HEK293 (cell line): ENCODE results near the gene TAOK3.

Experiments used
- CTCF ChIA-PET: fragments of 350-600 bp; formaldehyde crosslinking; extraction: SDS; loops from one replicate; lab custom pipeline; 2021; ENCODE audit warnings: antibody characterized with exemption; lab: Yijun Ruan, JAX
- POLR2A ChIA-PET: fragments of 300-600 bp; formaldehyde crosslinking; extraction: SDS; loops from one replicate; lab custom pipeline; 2020; ENCODE audit warnings: antibody characterized with exemption, inconsistent platforms; lab: Yijun Ruan, JAX
- H3K27ac ChIP-seq: fragments of 200-500 bp; sonication (Bioruptor generic); 2 replicates; pipeline ENCODE4 v1.5.1; 2014; ENCODE audit warnings: low read depth, low read length, control low read depth, inconsistent platforms; ENCODE audit errors: extremely low read depth
- H3K36me3 ChIP-seq, 2 experiments: fragments of 200-500 bp in 1 of 2; sonication (Bioruptor generic) in 1 of 2; 1 replicate in 1 of 2; 2 replicates in 1 of 2; pipeline ENCODE4 v1.5.1; 2014 to 2017; ENCODE audit warnings: inconsistent platforms in 2 of 2, low read length in 2 of 2; ENCODE audit not compliant: control insufficient read depth in 2 of 2, insufficient read depth in 1 of 2
- H3K4me1 ChIP-seq: fragments of 200-500 bp; sonication (Bioruptor generic); 2 replicates; pipeline ENCODE4 v1.5.1; 2014; ENCODE audit warnings: mild to moderate bottlenecking, low read length, inconsistent platforms; ENCODE audit not compliant: control insufficient read depth, insufficient read depth
- H3K4me3 ChIP-seq: 2 replicates; pipeline ENCODE4 v1.5.1; 2011; ENCODE audit warnings: low read depth, mild to moderate bottlenecking, control low read depth, low read length, moderate library complexity
- H3K9me3 ChIP-seq: fragments of 200-500 bp; sonication (Bioruptor generic); 2 replicates; pipeline ENCODE4 v1.5.1; 2014; ENCODE audit warnings: low read depth, low read length, inconsistent platforms; ENCODE audit not compliant: control insufficient read depth, insufficient read depth
- BCL11B ChIP-seq: fragments of 450-650 bp; formaldehyde crosslinking; IDR thresholded peaks from 2 replicates; pipeline ENCODE4 v1.5.1; 2016; ENCODE audit warnings: low read depth, missing biosample characterization, missing genetic modification characterization
- EGR2 ChIP-seq: fragments of 450-650 bp; formaldehyde crosslinking; IDR thresholded peaks from 2 replicates; pipeline ENCODE4 v1.5.1; 2016; ENCODE audit warnings: low read depth, missing biosample characterization, missing genetic modification characterization
- FEZF1 ChIP-seq: fragments of 450-650 bp; formaldehyde crosslinking; IDR thresholded peaks from 2 replicates; pipeline ENCODE4 v1.5.1; 2016; ENCODE audit warnings: missing biosample characterization, missing genetic modification characterization
- GLIS1 ChIP-seq: fragments of 450-650 bp; formaldehyde crosslinking; IDR thresholded peaks from 2 replicates; pipeline ENCODE4 v1.5.1; 2016; ENCODE audit warnings: missing biosample characterization, missing genetic modification characterization
- MEIS1 ChIP-seq: sonication (generic); formaldehyde crosslinking; IDR thresholded peaks from 2 replicates; pipeline ENCODE4 v1.8.1; 2022; ENCODE audit warnings: missing genetic modification reagents, mild to moderate bottlenecking, borderline replicate concordance
- MYNN ChIP-seq: fragments of 450-650 bp; formaldehyde crosslinking; IDR thresholded peaks from 2 replicates; pipeline ENCODE4 v1.5.1; 2016; ENCODE audit warnings: missing biosample characterization, missing genetic modification characterization, borderline replicate concordance
- RBAK ChIP-seq: fragments of 450-650 bp; formaldehyde crosslinking; IDR thresholded peaks from 2 replicates; pipeline ENCODE4 v1.5.1; 2016; ENCODE audit warnings: missing biosample characterization, missing genetic modification characterization
- ZFP69B ChIP-seq: fragments of 450-650 bp; formaldehyde crosslinking; IDR thresholded peaks from 2 replicates; pipeline ENCODE4 v1.5.1; 2016; ENCODE audit warnings: missing biosample characterization, missing genetic modification characterization
- ZIC2 ChIP-seq: fragments of 450-650 bp; formaldehyde crosslinking; IDR thresholded peaks from 2 replicates; pipeline ENCODE4 v1.5.1; 2016; ENCODE audit warnings: missing biosample characterization, missing genetic modification characterization
- ZNF148 ChIP-seq: fragments of 450-650 bp; formaldehyde crosslinking; IDR thresholded peaks from 2 replicates; pipeline ENCODE4 v1.5.0; 2017; ENCODE audit warnings: missing biosample characterization, missing genetic modification characterization, borderline replicate concordance
- ZNF155 ChIP-seq: fragments of 450-650 bp; formaldehyde crosslinking; IDR thresholded peaks from 2 replicates; pipeline ENCODE4 v1.5.1; 2016; ENCODE audit warnings: missing biosample characterization, missing genetic modification characterization
- ZNF175 ChIP-seq: fragments of 450-650 bp; formaldehyde crosslinking; IDR thresholded peaks from 2 replicates; pipeline ENCODE4 v1.5.1; 2016; ENCODE audit warnings: missing biosample characterization, missing genetic modification characterization
- ZNF18 ChIP-seq: fragments of 450-650 bp; formaldehyde crosslinking; IDR thresholded peaks from 2 replicates; pipeline ENCODE4 v1.5.1; 2016; ENCODE audit warnings: missing biosample characterization, missing genetic modification characterization
- ZNF211 ChIP-seq: fragments of 450-650 bp; formaldehyde crosslinking; IDR thresholded peaks from 2 replicates; pipeline ENCODE4 v1.5.1; 2016; ENCODE audit warnings: low read depth, missing biosample characterization, missing genetic modification characterization
- ZNF248 ChIP-seq: fragments of 450-650 bp; formaldehyde crosslinking; IDR thresholded peaks from 2 replicates; pipeline ENCODE4 v1.5.1; 2017; ENCODE audit warnings: missing biosample characterization, missing genetic modification characterization
- ZNF292 ChIP-seq: fragments of 450-650 bp; formaldehyde crosslinking; IDR thresholded peaks from 2 replicates; pipeline ENCODE4 v1.5.1; 2016; ENCODE audit warnings: low read depth, missing biosample characterization, missing genetic modification characterization, borderline replicate concordance
- ZNF324 ChIP-seq: fragments of 450-650 bp; formaldehyde crosslinking; IDR thresholded peaks from 2 replicates; pipeline ENCODE4 v1.5.1; 2016; ENCODE audit warnings: missing biosample characterization, missing genetic modification characterization
- ZNF335 ChIP-seq: fragments of 450-650 bp; formaldehyde crosslinking; conservative IDR thresholded peaks from 2 replicates; pipeline ENCODE4 v1.5.1; 2016; ENCODE audit warnings: missing biosample characterization, missing genetic modification characterization
- ZNF354C ChIP-seq: fragments of 450-650 bp; formaldehyde crosslinking; IDR thresholded peaks from 2 replicates; pipeline ENCODE4 v1.5.1; 2016; ENCODE audit warnings: missing biosample characterization, missing genetic modification characterization, low read depth, borderline replicate concordance
- ZNF366 ChIP-seq: fragments of 450-650 bp; formaldehyde crosslinking; conservative IDR thresholded peaks from 2 replicates; pipeline ENCODE4 v1.5.1; 2016; ENCODE audit warnings: missing biosample characterization, missing genetic modification characterization
- ZNF48 ChIP-seq: fragments of 450-650 bp; formaldehyde crosslinking; IDR thresholded peaks from 2 replicates; pipeline ENCODE4 v1.5.1; 2016; ENCODE audit warnings: missing biosample characterization, missing genetic modification characterization
- ZNF529 ChIP-seq: fragments of 450-650 bp; formaldehyde crosslinking; IDR thresholded peaks from 2 replicates; pipeline ENCODE4 v1.5.1; 2017; ENCODE audit warnings: missing genetic modification characterization, missing biosample characterization; ENCODE audit not compliant: insufficient replicate concordance
- ZNF530 ChIP-seq: fragments of 450-650 bp; formaldehyde crosslinking; IDR thresholded peaks from 2 replicates; pipeline ENCODE4 v1.5.1; 2016; ENCODE audit warnings: low read depth, missing biosample characterization, missing genetic modification characterization
- ZNF596 ChIP-seq: fragments of 450-650 bp; IDR thresholded peaks from 2 replicates; pipeline ENCODE4 v1.5.0; 2018; ENCODE audit warnings: missing biosample characterization, mild to moderate bottlenecking, missing genetic modification characterization, moderate library complexity
- ZNF623 ChIP-seq: fragments of 450-650 bp; formaldehyde crosslinking; IDR thresholded peaks from 2 replicates; pipeline ENCODE4 v1.5.1; 2016; ENCODE audit warnings: missing biosample characterization, missing genetic modification characterization
- ZNF624 ChIP-seq: fragments of 450-650 bp; formaldehyde crosslinking; IDR thresholded peaks from 2 replicates; pipeline ENCODE4 v1.5.1; 2017; ENCODE audit warnings: missing biosample characterization, missing genetic modification characterization
- ZNF645 ChIP-seq: fragments of 450-650 bp; formaldehyde crosslinking; IDR thresholded peaks from 2 replicates; pipeline ENCODE4; 2016; ENCODE audit warnings: missing biosample characterization, missing genetic modification characterization
- ZNF664 ChIP-seq: fragments of 450-650 bp; formaldehyde crosslinking; IDR thresholded peaks from 2 replicates; pipeline ENCODE4 v1.5.1; 2016; ENCODE audit warnings: missing biosample characterization, missing genetic modification characterization
- ZNF670 ChIP-seq: fragments of 450-650 bp; formaldehyde crosslinking; IDR thresholded peaks from 2 replicates; pipeline ENCODE4 v1.5.1; 2016; ENCODE audit warnings: missing biosample characterization, missing genetic modification characterization, low read depth
- ZNF707 ChIP-seq: fragments of 450-650 bp; formaldehyde crosslinking; IDR thresholded peaks from 2 replicates; pipeline ENCODE4 v1.5.1; 2016; ENCODE audit warnings: missing biosample characterization, missing genetic modification characterization

The TAOK3 gene

GRCh38 chr12:118145113-118145797 lies 227.5 kb downstream of the TAOK3 start:
- H3K27ac ChIP-seq = no peak overlapping the region
- POLR2A ChIA-PET = no interaction called here
- CTCF ChIA-PET = interaction anchor here (0.6 kb wide), 1 partner anchor 233 kb away, joined by 3 read pairs; no protein-coding TSS in a partner anchor
- no peaks in the 10 kb centered on the region for H3K4me1 ChIP-seq
- H3K9me3 ChIP-seq = no peaks in the 10 kb centered on the region
- no peak for TF ChIP-seq ZNF596 (tag by site-specific recombination)
- TF ChIP-seq, all 188 proteins: peak for 0
- H3K4me3 ChIP-seq = no peak overlapping the region
- peaks cover 61 to 78% of the 10 kb centered on the region in 2 experiments for H3K36me3 ChIP-seq

GRCh38 chr12:118144499-118144898 lies 228.2 kb downstream of the TAOK3 start:
- H3K27ac ChIP-seq = no peak overlapping the region
- POLR2A ChIA-PET = no interaction called here
- H3K9me3 ChIP-seq = no peaks in the 10 kb centered on the region
- no peak overlapping the region for H3K4me3 ChIP-seq
- no peak for TF ChIP-seq FEZF1
- no peak for TF ChIP-seq ZNF248 (tag by site-specific recombination)
- TF ChIP-seq ZNF624 (tag by site-specific recombination) = no peak
- TF ChIP-seq ZFP69B = no peak
- no peak for TF ChIP-seq ZNF670 (tag by site-specific recombination)
- TF ChIP-seq ZNF175 = no peak
- TF ChIP-seq MEIS1 (CRISPR knock-in tag) = no peak
- TF ChIP-seq ZNF707 = no peak
- no peak for TF ChIP-seq ZNF366 (tag by site-specific recombination)
- TF ChIP-seq ZNF48 = no peak
- TF ChIP-seq ZNF664 = no peak
- TF ChIP-seq ZNF18 = no peak
- TF ChIP-seq ZIC2 (tag by site-specific recombination) = no peak
- TF ChIP-seq EGR2 (tag by site-specific recombination) = no peak
- no peak for TF ChIP-seq ZNF529 (tag by site-specific recombination)
- TF ChIP-seq ZNF530 (tag by site-specific recombination) = no peak
- TF ChIP-seq ZNF155 (tag by site-specific recombination) = no peak
- no peak for TF ChIP-seq ZNF148 (tag by site-specific recombination)
- peaks cover 64 to 84% of the 10 kb centered on the region in 2 experiments for H3K36me3 ChIP-seq
- no peaks in the 10 kb centered on the region for H3K4me1 ChIP-seq
- CTCF ChIA-PET = interaction anchor here (0.6 kb wide), 1 partner anchor 234 kb away, joined by 3 read pairs; no protein-coding TSS in a partner anchor

- Histone ChIP-seq H3K36me3 (peaks cover 58 to 83% of the 10 kb centered on the region in 2 experiments), H3K27ac (no peak overlapping the region), H3K9me3 (no peaks in the 10 kb centered on the region), H3K4me3 (no peak overlapping the region), H3K4me1 (no peaks in the 10 kb centered on the region)
- ChIA-PET POLR2A (no interaction called here), CTCF (interaction anchor here (1.0 to 1.4 kb wide), 3 partner anchors 19 to 237 kb away, joined by 3 to 6 read pairs (median 4); no protein-coding TSS in a partner anchor)
- TF ChIP-seq ZIC2 (tag by site-specific recombination) (no peak), BCL11B (tag by site-specific recombination) (no peak), MYNN (tag by site-specific recombination) (no peak), RBAK (no peak), GLIS1 (tag by site-specific recombination) (no peak), ZNF324 (tag by site-specific recombination) (no peak), ZNF211 (no peak), ZNF645 (tag by site-specific recombination) (no peak), ZNF292 (tag by site-specific recombination) (no peak), ZNF335 (no peak), ZNF623 (tag by site-specific recombination) (no peak), ZNF354C (tag by site-specific recombination) (no peak)
Measured at GRCh38 chr12:118140825-118141224, 231.9 kb downstream of the TAOK3 start.
